H9 (cell line): Measurements from ENCODE around the gene CD58. TPM values are rescaled to one million over a fixed set of nuclear protein-coding genes. Genes with fewer than 3 reads are reported as not detected.

ENCODE experiments used
- DNase-seq: peaks from one replicate; pipeline ENCODE4 v3.0.0-alpha.2; 2017
- H2AFZ ChIP-seq: one replicate; pipeline ENCODE4 v1.6.1; 2013; ENCODE audit warnings: mild to moderate bottlenecking, low read length, control low read depth, moderate library complexity
- H2AK5ac ChIP-seq: 2 replicates; pipeline ENCODE4 v1.6.1; 2013; ENCODE audit warnings: low read length, control low read depth, mixed read lengths; ENCODE audit not compliant: insufficient read length
- H2BK120ac ChIP-seq: one replicate; pipeline ENCODE4 v1.6.1; 2013; ENCODE audit warnings: low read depth, mild to moderate bottlenecking, low read length, control low read depth, inconsistent platforms; ENCODE audit not compliant: poor library complexity, severe bottlenecking
- H2BK12ac ChIP-seq: 2 replicates; pipeline ENCODE4 v1.6.1; 2013; ENCODE audit warnings: low read length, control low read depth, mixed read lengths, low read depth; ENCODE audit not compliant: insufficient read length
- H2BK15ac ChIP-seq: 2 replicates; pipeline ENCODE4 v1.6.1; 2013; ENCODE audit warnings: low read depth, low read length, control low read depth
- H2BK20ac ChIP-seq: one replicate; pipeline ENCODE4 v1.6.1; 2013; ENCODE audit warnings: low read depth, mild to moderate bottlenecking, low read length, control low read depth, inconsistent platforms; ENCODE audit not compliant: poor library complexity, severe bottlenecking
- H2BK5ac ChIP-seq: 2 replicates; pipeline ENCODE4 v1.6.1; 2013; ENCODE audit warnings: low read length, control low read depth, mixed read lengths; ENCODE audit not compliant: insufficient read length
- H3K14ac ChIP-seq: 2 replicates; pipeline ENCODE4 v1.6.1; 2013; ENCODE audit warnings: low read length, control low read depth; ENCODE audit not compliant: insufficient read depth
- H3K18ac ChIP-seq: 2 replicates; pipeline ENCODE4 v1.6.1; 2013; ENCODE audit warnings: low read depth, mild to moderate bottlenecking, mixed read lengths, low read length, control low read depth; ENCODE audit not compliant: insufficient read length
- H3K23ac ChIP-seq: 2 replicates; pipeline ENCODE4 v1.6.1; 2013; ENCODE audit warnings: low read length, control low read depth, mixed read lengths, low read depth; ENCODE audit not compliant: insufficient read length
- H3K23me2 ChIP-seq: 2 replicates; pipeline ENCODE4 v1.6.1; 2013; ENCODE audit warnings: low read depth, mild to moderate bottlenecking, mixed read lengths, low read length, control low read depth; ENCODE audit not compliant: insufficient read length, poor library complexity, severe bottlenecking
- H3K27ac ChIP-seq: 2 replicates; pipeline ENCODE4 v1.5.1; 2013; ENCODE audit warnings: low read length, control low read depth, mixed read lengths, low read depth; ENCODE audit not compliant: insufficient read length
- H3K27me3 ChIP-seq: 2 replicates; pipeline ENCODE4 v1.6.1; 2013; ENCODE audit warnings: low read length, control low read depth, inconsistent platforms; ENCODE audit not compliant: insufficient read depth
- H3K4ac ChIP-seq: 2 replicates; pipeline ENCODE4 v1.6.1; 2013; ENCODE audit warnings: low read depth, mild to moderate bottlenecking, control low read depth, inconsistent platforms, low read length, moderate library complexity
- H3K4me1 ChIP-seq: 2 replicates; pipeline ENCODE4 v1.6.1; 2013; ENCODE audit warnings: low read length, control low read depth, inconsistent platforms; ENCODE audit not compliant: insufficient read depth
- H3K4me2 ChIP-seq: 2 replicates; pipeline ENCODE4 v1.6.1; 2013; ENCODE audit warnings: low read length, control low read depth, mixed read lengths; ENCODE audit not compliant: insufficient read length, insufficient read depth
- H3K56ac ChIP-seq: 2 replicates; pipeline ENCODE4 v1.6.1; 2013; ENCODE audit warnings: low read depth, mild to moderate bottlenecking, mixed read lengths, low read length, control low read depth; ENCODE audit not compliant: insufficient read length
- H3K79me1 ChIP-seq: 2 replicates; pipeline ENCODE4 v1.6.1; 2013; ENCODE audit warnings: low read depth, mild to moderate bottlenecking, moderate library complexity, low read length, control low read depth, inconsistent platforms; ENCODE audit not compliant: insufficient read depth, poor library complexity, severe bottlenecking
- H3K79me2 ChIP-seq: 2 replicates; pipeline ENCODE4 v1.6.1; 2013; ENCODE audit warnings: low read length, control low read depth, inconsistent platforms; ENCODE audit not compliant: insufficient read depth
- H3K9ac ChIP-seq: 2 replicates; pipeline ENCODE4 v1.6.1; 2013; ENCODE audit warnings: low read length, control low read depth, mixed read lengths; ENCODE audit not compliant: insufficient read length; ENCODE audit errors: extremely low read depth
- H3K9me3 ChIP-seq: one replicate; pipeline ENCODE4 v1.6.1; 2013; ENCODE audit warnings: low read depth, low read length, inconsistent platforms; ENCODE audit not compliant: control insufficient read depth
- H3T11ph ChIP-seq: one replicate; pipeline ENCODE4 v1.6.1; 2013; ENCODE audit warnings: mild to moderate bottlenecking, low read length, control low read depth, inconsistent platforms
- H4K20me1 ChIP-seq: one replicate; pipeline ENCODE4 v1.6.1; 2013; ENCODE audit not compliant: control insufficient read depth, insufficient read length, insufficient read depth
- H4K5ac ChIP-seq: 2 replicates; pipeline ENCODE4 v1.6.1; 2013; ENCODE audit warnings: low read depth, mild to moderate bottlenecking, mixed read lengths, low read length, control low read depth; ENCODE audit not compliant: insufficient read length
- H4K8ac ChIP-seq: replicated peaks from 2 replicates; pipeline ENCODE4 v1.6.1; 2013; ENCODE audit warnings: low read length, control low read depth, mixed read lengths, low read depth; ENCODE audit not compliant: insufficient read length
- H4K91ac ChIP-seq: 2 replicates; pipeline ENCODE4 v1.6.1; 2013; ENCODE audit warnings: low read depth, mild to moderate bottlenecking, moderate library complexity, mixed read lengths, low read length, control low read depth; ENCODE audit not compliant: insufficient read length
- H3K27ac Mint-ChIP-seq, 3 experiments: 2 replicates in 2 of 3; 3 replicates in 1 of 3; pipeline ENCODE4 v1.8.0; 2020 to 2021; ENCODE audit warnings: mixed read lengths in 3 of 3, mild to moderate bottlenecking in 1 of 3, moderate library complexity in 1 of 3
- H3K27me3 Mint-ChIP-seq: 2 replicates; pipeline ENCODE4 v1.8.0; 2021; ENCODE audit warnings: low read depth, mild to moderate bottlenecking, moderate library complexity, mixed read lengths
- H3K36me3 Mint-ChIP-seq, 3 experiments: 2 replicates in 2 of 3; 3 replicates in 1 of 3; pipeline ENCODE4 v1.8.0; 2020 to 2021; ENCODE audit warnings: low read depth in 3 of 3, mixed read lengths in 3 of 3; ENCODE audit not compliant: insufficient read depth in 1 of 3
- H3K4me1 Mint-ChIP-seq, 2 experiments: 2 replicates each; pipeline ENCODE4 v1.8.0; 2020; ENCODE audit warnings: mixed read lengths in 2 of 2
- H3K4me3 Mint-ChIP-seq, 2 experiments: 2 replicates in 1 of 2; 3 replicates in 1 of 2; pipeline ENCODE4 v1.8.0; 2020 to 2021; ENCODE audit warnings: mild to moderate bottlenecking in 2 of 2, mixed read lengths in 2 of 2, moderate library complexity in 1 of 2
- H3K9me3 Mint-ChIP-seq, 2 experiments: 2 replicates in 1 of 2; 3 replicates in 1 of 2; pipeline ENCODE4 v1.8.0; 2020; ENCODE audit warnings: mild to moderate bottlenecking in 2 of 2, mixed read lengths in 2 of 2, moderate library complexity in 1 of 2
- WGBS: extraction: QIAGEN DNeasy Blood & Tissue Kit; methylation state at CpG from one replicate; pipeline ENCODE4 v1.1.7; 2013; ENCODE audit warnings: missing lambda C conversion rate, low lambda C conversion rate, mixed read lengths; ENCODE audit not compliant: insufficient read length; ENCODE audit errors: extremely low coverage; 5-methylcytosine and 5-hydroxymethylcytosine counted together
- total RNA-seq: library from RNA; stranded (reverse); gene quantifications from 2 replicates; pipeline ENCODE4 v1.2.1, GENCODE V29; 2021
- TF ChIP-seq, protein P1 (sequence below): fragments of 200-600 bp; sonication (generic); conservative IDR thresholded peaks from 3 replicates; pipeline ENCODE4 v1.8.0; 2021; ENCODE audit warnings: antibody characterized with exemption, mild to moderate bottlenecking

CD58 gene
- total RNA-seq, 1 experiment from 2014 or later, result 4.3 TPM

DNA sequence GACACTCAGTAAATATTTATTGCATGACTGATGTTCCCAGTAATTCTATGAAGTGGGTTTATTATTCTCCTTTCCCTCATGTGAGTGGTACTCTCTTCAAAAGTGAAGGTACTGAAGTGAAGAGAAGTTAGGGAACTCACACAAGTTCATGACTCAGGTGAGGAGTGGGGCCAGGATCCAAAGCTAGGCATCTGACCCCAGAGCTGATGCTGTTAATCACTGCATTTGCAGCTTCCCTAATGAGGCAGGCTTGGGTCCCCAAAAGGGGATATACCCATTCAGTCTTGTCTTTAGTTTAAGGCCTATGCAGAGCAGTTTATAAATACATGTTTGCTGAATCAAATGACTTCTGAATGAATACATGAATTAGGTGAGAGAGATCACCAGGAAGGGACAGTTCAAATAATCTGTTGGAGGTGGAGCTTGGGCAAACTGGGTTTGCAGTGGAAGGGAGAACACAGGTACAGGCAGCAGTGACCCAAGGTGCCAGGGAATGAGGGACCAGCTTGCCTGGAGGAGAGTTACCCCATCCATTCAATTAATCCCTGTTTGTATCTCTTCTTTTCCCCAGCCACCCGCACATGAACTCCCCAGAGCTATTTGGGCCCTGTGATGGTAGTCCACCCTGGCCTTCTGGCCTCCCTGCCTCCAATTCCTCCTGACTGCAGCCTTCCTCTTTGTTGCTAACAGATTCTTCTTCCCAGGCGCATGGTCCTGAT is 2.0 kb downstream of the CD58 start:
- Mint-ChIP-seq H3K4me3 (peak overlapping the region; percentile 27 to 45; a peak in 2 of 5 replicates), H3K27ac (no peak overlapping the region), H3K27me3 (peaks cover 23% of the 10 kb centered on the region), H3K9me3 (peaks cover 6 to 9% of the 10 kb centered on the region in 2 experiments), H3K36me3 (peaks cover 4 to 8% (median 6%) of the 10 kb centered on the region in 3 experiments), H3K4me1 (peaks cover 15 to 27% of the 10 kb centered on the region in 2 experiments)
- no peaks in the 10 kb centered on the region for H4K20me1 ChIP-seq
- DNase-seq, result no peak
- no peaks in the 10 kb centered on the region for H3K9me3 ChIP-seq
- H2BK5ac ChIP-seq, result no peak overlapping the region
- no peak overlapping the region for H2AK5ac ChIP-seq
- H2BK120ac ChIP-seq, result no peak overlapping the region
- H3K79me2 ChIP-seq, result peaks cover 2% of the 10 kb centered on the region; the same call in 1 of the 2 replicates
- no peak overlapping the region for H2BK20ac ChIP-seq
- no peak overlapping the region for H2AFZ ChIP-seq
- H3K14ac ChIP-seq, result no peak overlapping the region
- H2BK15ac ChIP-seq, result no peak overlapping the region
- no peaks in the 10 kb centered on the region for H3K79me1 ChIP-seq
- H3K4me2 ChIP-seq, result no peak overlapping the region
- no peak overlapping the region for H4K91ac ChIP-seq
- H3K4me1 ChIP-seq, result no peaks in the 10 kb centered on the region; the same call in 1 of the 2 replicates
- H3K27ac ChIP-seq, result no peak overlapping the region
- H3K18ac ChIP-seq, result no peak overlapping the region
- H3K4ac ChIP-seq, result no peak overlapping the region
- H4K8ac ChIP-seq, result no peak overlapping the region
- WGBS, result no CpG with 5 or more reads among the region's 2 CpGs
- H3K27me3 ChIP-seq, result no peaks in the 10 kb centered on the region; the same call in 1 of the 2 replicates
- H3K23me2 ChIP-seq, result peaks cover 16% of the 10 kb centered on the region
- no peak overlapping the region for H3K56ac ChIP-seq
- no peak overlapping the region for H3K23ac ChIP-seq
- no peak overlapping the region for H4K5ac ChIP-seq
- TF ChIP-seq, protein P1, sequence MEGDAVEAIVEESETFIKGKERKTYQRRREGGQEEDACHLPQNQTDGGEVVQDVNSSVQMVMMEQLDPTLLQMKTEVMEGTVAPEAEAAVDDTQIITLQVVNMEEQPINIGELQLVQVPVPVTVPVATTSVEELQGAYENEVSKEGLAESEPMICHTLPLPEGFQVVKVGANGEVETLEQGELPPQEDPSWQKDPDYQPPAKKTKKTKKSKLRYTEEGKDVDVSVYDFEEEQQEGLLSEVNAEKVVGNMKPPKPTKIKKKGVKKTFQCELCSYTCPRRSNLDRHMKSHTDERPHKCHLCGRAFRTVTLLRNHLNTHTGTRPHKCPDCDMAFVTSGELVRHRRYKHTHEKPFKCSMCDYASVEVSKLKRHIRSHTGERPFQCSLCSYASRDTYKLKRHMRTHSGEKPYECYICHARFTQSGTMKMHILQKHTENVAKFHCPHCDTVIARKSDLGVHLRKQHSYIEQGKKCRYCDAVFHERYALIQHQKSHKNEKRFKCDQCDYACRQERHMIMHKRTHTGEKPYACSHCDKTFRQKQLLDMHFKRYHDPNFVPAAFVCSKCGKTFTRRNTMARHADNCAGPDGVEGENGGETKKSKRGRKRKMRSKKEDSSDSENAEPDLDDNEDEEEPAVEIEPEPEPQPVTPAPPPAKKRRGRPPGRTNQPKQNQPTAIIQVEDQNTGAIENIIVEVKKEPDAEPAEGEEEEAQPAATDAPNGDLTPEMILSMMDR, result no peak
- H3K9ac ChIP-seq, result no peak overlapping the region
- no peak overlapping the region for H3T11ph ChIP-seq
- no peak overlapping the region for H2BK12ac ChIP-seq
